Right cardiac atrium (tissue), 5 donors: ENCODE results near the gene SLC36A3. TPM values are rescaled to one million over a fixed set of nuclear protein-coding genes. Genes with fewer than 3 reads are reported as not detected.

Experiments used
- ATAC-seq, 2 donors: fragments of 200-7000 bp; cut with Tn5 transposase; one replicate each; pipeline versions ENCODE4 v1.8.0 to v1.9.1; 2020; ENCODE audit warnings: moderate library complexity in 2 of 2, mild to moderate bottlenecking in 1 of 2
- DNase-seq, 3 donors: peaks; one replicate each; pipeline ENCODE4 v3.0.0-alpha.2; 2020
- H3K27ac ChIP-seq: one replicate; pipeline ENCODE4 v1.5.1; 2013; ENCODE audit warnings: mild to moderate bottlenecking, low read length, control low read depth, moderate library complexity
- H3K27me3 ChIP-seq: one replicate; pipeline ENCODE4 v1.6.1; 2013; ENCODE audit not compliant: control insufficient read depth, insufficient read depth
- H3K4me1 ChIP-seq: one replicate; pipeline ENCODE4 v1.6.1; 2013; ENCODE audit warnings: low read length; ENCODE audit not compliant: control insufficient read depth, insufficient read depth
- H3K4me3 ChIP-seq: one replicate; pipeline ENCODE4 v1.5.1; 2013; ENCODE audit warnings: low read length, control low read depth
- H3K9me3 ChIP-seq: one replicate; pipeline ENCODE4 v1.6.1; 2013; ENCODE audit warnings: low read length; ENCODE audit not compliant: control insufficient read depth
- WGBS: extraction: QIAGEN DNeasy Blood & Tissue Kit; methylation state at CpG from one replicate; pipeline ENCODE4 v1.1.7; 2013; 5-methylcytosine and 5-hydroxymethylcytosine counted together
- intact Hi-C, 4 donors: fragments of 100-400 bp; cut with DNase I; formaldehyde crosslinking; loops; one replicate each; pipeline versions ENCODE4 v1.11.0 to v1.14.0; 2022 to 2023
- polyA plus RNA-seq: library from polyadenylated mRNA; stranded (reverse); fragments of 200-250 nt; gene quantifications from one replicate; pipeline ENCODE4 v1.2.3, GENCODE V29; 2013
- total RNA-seq, 4 donors: library from RNA; stranded (reverse); fragmentation: NEBNext Ultra II Directional; extraction: Animal tissue kit (Norgen Biotek cat#: 25700); gene quantifications; one replicate each; pipeline ENCODE4 v1.2.1, GENCODE V29; 2021
- donor health status: healthy with polysubstance abuse.
- donor health status: DM: no; HTN: yes; CAD: no.
- donor health status: DM: no; HTN: no; CAD: no.
- donor health status: DM: no; HTN: yes; CAD: no; lungs with severe emphysema.
- donor health status: DM: yes; HTN: yes; CAD: no.

The SLC36A3 gene
- total and polyA plus RNA-seq, 5 donors: not detected

- Histone ChIP-seq H3K4me1 (peaks cover 2% of the 10 kb centered on the region), H3K9me3 (no peaks in the 10 kb centered on the region), H3K27ac (no peak overlapping the region), H3K27me3 (no peaks in the 10 kb centered on the region), H3K4me3 (no peak overlapping the region)
- WGBS: 30% methylated on average over 6 of the region's 6 CpGs
- ATAC-seq (no peak), DNase-seq (no peak)
- intact Hi-C loops: no loop called here
These were observed 5.3 kb downstream of the SLC36A3 start for GRCh38 chr5:151298063-151298855.

- Histone ChIP-seq H3K9me3 (no peaks in the 10 kb centered on the region), H3K4me3 (no peak overlapping the region), H3K4me1 (peaks cover 2% of the 10 kb centered on the region), H3K27ac (no peak overlapping the region), H3K27me3 (no peaks in the 10 kb centered on the region)
- intact Hi-C loops: no loop called here
- DNase-seq (no peak), ATAC-seq (no peak)
- 72% methylated on average over 2 of the region's 2 CpGs for WGBS
These were observed 6.6 kb downstream of the SLC36A3 start for GRCh38 chr5:151296974-151297373.

- Histone ChIP-seq H3K27ac (no peak overlapping the region), H3K4me3 (no peak overlapping the region), H3K9me3 (no peaks in the 10 kb centered on the region), H3K27me3 (no peaks in the 10 kb centered on the region), H3K4me1 (peaks cover 2% of the 10 kb centered on the region)
- intact Hi-C loops: no loop called here
- WGBS: 82% methylated on average over 1 of the region's 1 CpG
- ATAC-seq (no peak), DNase-seq (no peak)
These were observed 7.1 kb downstream of the SLC36A3 start for GRCh38 chr5:151296478-151296830.

GRCh38 chr5:151295791-151296477 is 7.6 kb downstream of the SLC36A3 start:
- ATAC-seq (no peak), DNase-seq (no peak)
- Histone ChIP-seq H3K4me1 (peaks cover 2% of the 10 kb centered on the region), H3K4me3 (no peak overlapping the region), H3K27me3 (no peaks in the 10 kb centered on the region), H3K27ac (no peak overlapping the region), H3K9me3 (no peaks in the 10 kb centered on the region)
- intact Hi-C loops: no loop called here
- 29% methylated on average over 7 of the region's 7 CpGs for WGBS

GRCh38 chr5:151295138-151295537 is 8.4 kb downstream of the SLC36A3 start:
- no peak overlapping the region for H3K4me3 ChIP-seq
- ATAC-seq (no peak), DNase-seq (no peak)
- no peak overlapping the region for H3K27ac ChIP-seq
- intact Hi-C loops: no loop called here
- no peaks in the 10 kb centered on the region for H3K9me3 ChIP-seq
- no peaks in the 10 kb centered on the region for H3K27me3 ChIP-seq
- H3K4me1 ChIP-seq: peaks cover 2% of the 10 kb centered on the region
- 67% methylated on average over 5 of the region's 5 CpGs for WGBS

- Histone ChIP-seq H3K4me1 (peaks cover 2% of the 10 kb centered on the region), H3K27ac (no peak overlapping the region), H3K27me3 (no peaks in the 10 kb centered on the region), H3K9me3 (no peaks in the 10 kb centered on the region), H3K4me3 (no peak overlapping the region)
- intact Hi-C loops: no loop called here
- DNase-seq (no peak), ATAC-seq (no peak)
- WGBS: 51% methylated on average over 4 of the region's 4 CpGs
These were observed 9.9 kb downstream of the SLC36A3 start for GRCh38 chr5:151293624-151294023.

GRCh38 chr5:151288180-151288579 is 15.4 kb downstream of the SLC36A3 start:
- no peak for ATAC-seq
- Histone ChIP-seq H3K27ac (no peak overlapping the region), H3K9me3 (no peaks in the 10 kb centered on the region), H3K4me1 (no peaks in the 10 kb centered on the region), H3K27me3 (no peaks in the 10 kb centered on the region), H3K4me3 (no peak overlapping the region)
- intact Hi-C loops: no loop called here
- 66% methylated on average over 2 of the region's 2 CpGs for WGBS
- DNase-seq: no peak

GRCh38 chr5:151286246-151286645 is 17.3 kb downstream of the SLC36A3 start:
- ATAC-seq (no peak), DNase-seq (no peak)
- 88% methylated on average over 1 of the region's 1 CpG for WGBS
- no peak overlapping the region for H3K4me3 ChIP-seq
- no peaks in the 10 kb centered on the region for H3K4me1 ChIP-seq
- no peaks in the 10 kb centered on the region for H3K9me3 ChIP-seq
- H3K27ac ChIP-seq: no peak overlapping the region
- no peaks in the 10 kb centered on the region for H3K27me3 ChIP-seq
- intact Hi-C loops: no loop called here

GRCh38 chr5:151285683-151286082 is 17.9 kb downstream of the SLC36A3 start:
- Histone ChIP-seq H3K27ac (no peak overlapping the region), H3K27me3 (no peaks in the 10 kb centered on the region), H3K9me3 (no peaks in the 10 kb centered on the region), H3K4me1 (no peaks in the 10 kb centered on the region), H3K4me3 (no peak overlapping the region)
- intact Hi-C loops: no loop called here
- no peak for DNase-seq
- 75% methylated on average over 5 of the region's 5 CpGs for WGBS
- no peak for ATAC-seq

GRCh38 chr5:151284392-151284967 is 19.1 kb downstream of the SLC36A3 start:
- Histone ChIP-seq H3K27me3 (no peaks in the 10 kb centered on the region), H3K9me3 (no peaks in the 10 kb centered on the region), H3K27ac (no peak overlapping the region), H3K4me1 (no peaks in the 10 kb centered on the region), H3K4me3 (no peak overlapping the region)
- ATAC-seq (no peak), DNase-seq (no peak)
- intact Hi-C loops: no loop called here
- 32% methylated on average over 8 of the region's 8 CpGs for WGBS

GRCh38 chr5:151283120-151283825 is 20.3 kb downstream of the SLC36A3 start:
- DNase-seq (no peak), ATAC-seq (no peak)

More at GRCh38 chr5:151283120-151283825, 20.3 kb downstream of the SLC36A3 start:
- 70% methylated on average over 4 of the region's 4 CpGs for WGBS
- Histone ChIP-seq H3K27ac (no peak overlapping the region), H3K4me3 (no peak overlapping the region), H3K4me1 (no peaks in the 10 kb centered on the region), H3K9me3 (no peaks in the 10 kb centered on the region), H3K27me3 (no peaks in the 10 kb centered on the region)
- intact Hi-C loops: no loop called here
